Omental fat pad (tissue), 4 donors: ENCODE measurements around the gene BTF3L4. TPM values are rescaled to one million over a fixed set of nuclear protein-coding genes. Genes with fewer than 3 reads are reported as not detected.
A peak's percentile ranks its signal among the peaks of the same experiment; 100 is the strongest.

Source experiments
- ATAC-seq: fragments of 150-250 bp; one replicate; pipeline ENCODE4 v1.9.1; 2016; ENCODE audit warnings: mild to moderate bottlenecking, moderate library complexity; ENCODE audit not compliant: low FRiP score
- DNase-seq: peaks from one replicate; pipeline ENCODE4 v3.0.0-alpha.2; 2019; ENCODE audit warnings: low spot score
- total RNA-seq, 4 donors: library from RNA; depleted of rRNA; stranded (reverse); fragments of >200 nt; gene quantifications; one replicate each; pipeline ENCODE4 v1.1.0, GENCODE V29; 2016
- TF ChIP-seq, protein P1 (sequence below), 3 donors: fragments of 450-650 bp; IDR thresholded peaks; one replicate each; pipeline ENCODE4 v1.5.1; 2016 to 2017; ENCODE audit warnings: antibody characterized with exemption in 3 of 3, mild to moderate bottlenecking in 3 of 3, moderate library complexity in 2 of 3

Gene BTF3L4
- total RNA-seq, 4 donors from 2014 or later: 43.6 to 55.9 (median 52.6) TPM

- ATAC-seq (no peak), DNase-seq (no peak)
- TF ChIP-seq, protein P1, sequence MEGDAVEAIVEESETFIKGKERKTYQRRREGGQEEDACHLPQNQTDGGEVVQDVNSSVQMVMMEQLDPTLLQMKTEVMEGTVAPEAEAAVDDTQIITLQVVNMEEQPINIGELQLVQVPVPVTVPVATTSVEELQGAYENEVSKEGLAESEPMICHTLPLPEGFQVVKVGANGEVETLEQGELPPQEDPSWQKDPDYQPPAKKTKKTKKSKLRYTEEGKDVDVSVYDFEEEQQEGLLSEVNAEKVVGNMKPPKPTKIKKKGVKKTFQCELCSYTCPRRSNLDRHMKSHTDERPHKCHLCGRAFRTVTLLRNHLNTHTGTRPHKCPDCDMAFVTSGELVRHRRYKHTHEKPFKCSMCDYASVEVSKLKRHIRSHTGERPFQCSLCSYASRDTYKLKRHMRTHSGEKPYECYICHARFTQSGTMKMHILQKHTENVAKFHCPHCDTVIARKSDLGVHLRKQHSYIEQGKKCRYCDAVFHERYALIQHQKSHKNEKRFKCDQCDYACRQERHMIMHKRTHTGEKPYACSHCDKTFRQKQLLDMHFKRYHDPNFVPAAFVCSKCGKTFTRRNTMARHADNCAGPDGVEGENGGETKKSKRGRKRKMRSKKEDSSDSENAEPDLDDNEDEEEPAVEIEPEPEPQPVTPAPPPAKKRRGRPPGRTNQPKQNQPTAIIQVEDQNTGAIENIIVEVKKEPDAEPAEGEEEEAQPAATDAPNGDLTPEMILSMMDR (IDR thresholded peaks at IDR 0.05): no peak
Observed at GRCh38 chr1:52032124-52032784, 23.8 kb upstream of the BTF3L4 start.

- TF ChIP-seq, protein P1 (IDR thresholded peaks at IDR 0.05): no peak
- DNase-seq: peak; percentile 24
- peak; percentile 53 for ATAC-seq
Observed at GRCh38 chr1:52032785-52033131, 23.3 kb upstream of the BTF3L4 start.

DNA sequence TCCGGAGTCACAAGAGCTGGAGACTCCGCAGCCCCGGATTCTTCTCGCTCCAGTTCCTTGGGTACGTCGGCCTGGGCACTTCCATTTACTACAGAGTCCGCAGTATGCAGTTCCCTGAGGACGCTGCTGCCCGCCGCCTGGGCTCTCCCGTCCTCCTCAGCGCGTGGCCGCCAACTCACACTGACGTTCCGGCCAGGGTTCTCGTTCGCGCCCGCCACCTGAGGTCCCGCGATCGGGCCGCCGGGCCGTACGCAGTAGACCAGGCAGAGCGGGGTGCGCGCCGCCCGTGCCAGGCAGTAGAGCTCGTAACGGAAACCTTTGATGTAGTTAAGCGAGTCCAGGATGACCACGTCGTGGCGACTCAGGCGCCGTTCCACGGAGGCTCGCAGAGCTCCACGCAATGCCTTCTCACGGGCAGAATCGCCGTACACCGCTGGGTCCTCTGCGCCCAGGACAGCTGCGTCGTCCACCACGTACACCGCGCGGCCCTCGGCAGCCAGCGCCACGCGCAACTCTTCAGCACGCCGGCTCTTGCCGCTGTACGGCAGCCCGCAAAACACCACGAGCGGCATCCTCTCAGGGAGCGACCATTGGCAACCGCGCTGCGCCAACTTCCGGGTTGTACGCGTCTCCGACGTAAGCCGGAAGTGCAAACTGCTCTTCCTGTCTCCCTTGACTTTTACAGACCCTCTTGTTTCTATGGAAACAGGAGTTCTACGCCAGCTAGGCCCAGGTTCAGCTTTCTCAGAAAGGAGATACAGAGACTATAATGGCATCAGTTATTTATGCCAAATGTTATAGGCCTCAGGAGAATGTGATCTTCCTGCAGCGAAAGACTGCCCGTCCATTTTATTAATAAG lies 22.7 kb upstream of the BTF3L4 start, which contains the start of gene KTI12:
TSS of gene KTI12 (minus strand) at position 621 of the 860 bp plus-strand sequence. CDS start at position 572, 49 bp downstream.
- peak; percentile 77 for ATAC-seq
- peak; percentile 57 for DNase-seq
- TF ChIP-seq, protein P1 (IDR thresholded peaks at IDR 0.05): no peak

- TF ChIP-seq, protein P1 (IDR thresholded peaks at IDR 0.05): no peak
- no peak for ATAC-seq
- DNase-seq: no peak
Observed at GRCh38 chr1:52034050-52034384, 22.1 kb upstream of the BTF3L4 start.

DNA sequence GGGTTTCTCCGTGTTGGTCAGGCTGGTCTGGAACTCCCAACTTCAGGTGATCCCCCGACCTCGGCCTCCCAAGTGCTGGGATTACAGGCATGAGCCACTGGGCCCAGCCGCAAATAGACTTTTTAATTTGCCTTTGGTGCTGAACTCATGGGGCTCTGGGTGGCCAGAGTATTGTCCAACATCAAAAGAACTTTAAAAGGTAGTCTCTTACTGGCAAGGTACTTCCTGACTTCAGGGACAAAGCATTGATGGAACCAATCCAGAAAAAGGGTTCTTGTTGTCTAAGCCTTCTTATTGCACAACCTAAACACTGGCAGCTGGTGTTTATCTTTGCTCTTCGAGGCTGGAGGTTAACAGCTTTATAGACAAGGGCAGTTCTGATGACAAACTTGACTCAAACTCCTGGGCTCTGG lies 18.7 kb upstream of the BTF3L4 start:
- TF ChIP-seq, protein P1 (IDR thresholded peaks at IDR 0.05): no peak
- ATAC-seq (no peak), DNase-seq (no peak)

DNA sequence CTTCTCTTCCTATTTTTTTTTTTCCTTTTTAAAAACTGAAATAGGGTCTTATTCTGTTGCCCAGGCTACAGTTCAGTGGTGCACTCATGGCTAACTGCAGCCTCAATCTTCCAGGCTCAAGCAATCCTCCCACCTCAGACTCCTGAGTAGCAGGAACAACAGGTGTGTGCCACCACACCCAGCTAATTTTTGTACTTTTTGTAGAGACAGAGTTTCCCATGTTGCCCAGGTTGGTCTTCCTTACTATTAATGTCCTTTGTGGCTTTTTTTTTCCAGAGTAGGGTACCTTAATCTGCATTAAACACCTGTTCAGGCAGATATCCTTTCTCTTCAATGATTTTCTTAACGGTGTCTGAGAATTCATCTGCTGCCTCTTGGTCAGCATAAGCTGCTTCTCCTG lies 18.2 kb upstream of the BTF3L4 start:
- no peak for ATAC-seq
- DNase-seq: no peak
- TF ChIP-seq, protein P1 (IDR thresholded peaks at IDR 0.05): no peak
